Fibroblast of the aortic adventitia (primary cell): ENCODE measurements around the gene RHOJ. TPM values are rescaled to one million over a fixed set of nuclear protein-coding genes. Genes with fewer than 3 reads are reported as not detected.
"Not testable (repeated sequence)": the region's sequence is repeated elsewhere in the genome, so short reads cannot be mapped to it uniquely, and the experiment has no call there.

Source experiments
- DNase-seq: peaks from one replicate; pipeline ENCODE4 v3.0.0-alpha.2; 2010; ENCODE audit warnings: low read depth
- H3K4me3 ChIP-seq: 2 replicates; pipeline ENCODE4 v1.5.1; 2011; ENCODE audit warnings: low read depth, mild to moderate bottlenecking, control low read depth, low read length, moderate library complexity
- CTCF ChIP-seq: IDR thresholded peaks from 2 replicates; pipeline ENCODE4 v1.5.1; 2011; ENCODE audit warnings: mild to moderate bottlenecking, low read length, control low read depth, inconsistent platforms; ENCODE audit not compliant: insufficient read depth
- total RNA-seq: library from RNA; depleted of rRNA; stranded (reverse); fragments of >200 nt; gene quantifications from 2 replicates; pipeline ENCODE4 v1.2.3, GENCODE V29; 2012; ENCODE audit warnings: low replicate concordance

Gene RHOJ
- total RNA-seq: 7.4 and 13.5 TPM in 2 replicates

GRCh38 chr14:63204407-63205043, at the start of gene RHOJ:
RHOJ (plus strand) TSS chr14:63204443; CDS start chr14:63204870, 427 bp downstream.
- H3K4me3 ChIP-seq: peak within 1 kb of the TSS; percentile 76
- no peak for TF ChIP-seq CTCF
- DNase-seq: peak; percentile 45

DNA sequence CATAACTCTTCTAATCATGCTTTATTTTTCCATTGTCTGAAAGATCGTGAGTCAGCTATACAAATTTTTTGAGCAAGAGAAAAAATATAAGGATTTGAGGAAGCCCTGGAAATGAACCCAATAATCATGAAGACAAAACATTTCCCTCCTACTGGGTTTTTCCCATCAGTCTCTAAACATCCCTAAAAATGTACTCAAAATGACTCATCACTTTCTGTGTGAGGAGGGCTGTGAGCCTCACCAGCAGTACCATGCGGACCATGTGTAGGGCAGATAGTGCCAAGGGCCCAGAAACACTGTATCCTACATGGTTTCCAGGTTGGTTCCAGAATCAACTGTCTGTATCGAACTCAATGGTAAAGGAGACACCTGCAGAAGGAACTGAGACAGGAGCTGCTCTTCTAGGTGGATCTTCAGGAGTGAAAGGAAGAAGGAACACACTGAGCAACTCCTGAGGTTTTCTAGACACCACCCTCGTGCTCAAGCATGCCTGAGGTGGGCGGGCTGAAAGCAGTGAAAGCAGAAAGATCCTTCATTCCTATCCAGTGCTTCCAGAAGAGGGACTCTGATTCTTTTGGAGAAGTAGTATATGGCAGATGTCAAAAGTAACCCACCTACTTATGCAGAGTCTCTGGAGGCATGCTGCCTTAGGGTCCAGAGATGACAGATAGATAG, 48.6 kb upstream of the RHOJ start:
- DNase-seq: peak; percentile 80
- H3K4me3 ChIP-seq: no peak overlapping the region
- no peak for TF ChIP-seq CTCF

- no peak for DNase-seq
- no peak for TF ChIP-seq CTCF
- no peak overlapping the region for H3K4me3 ChIP-seq
These were observed 47.0 kb upstream of the RHOJ start for GRCh38 chr14:63157195-63157594.

DNA sequence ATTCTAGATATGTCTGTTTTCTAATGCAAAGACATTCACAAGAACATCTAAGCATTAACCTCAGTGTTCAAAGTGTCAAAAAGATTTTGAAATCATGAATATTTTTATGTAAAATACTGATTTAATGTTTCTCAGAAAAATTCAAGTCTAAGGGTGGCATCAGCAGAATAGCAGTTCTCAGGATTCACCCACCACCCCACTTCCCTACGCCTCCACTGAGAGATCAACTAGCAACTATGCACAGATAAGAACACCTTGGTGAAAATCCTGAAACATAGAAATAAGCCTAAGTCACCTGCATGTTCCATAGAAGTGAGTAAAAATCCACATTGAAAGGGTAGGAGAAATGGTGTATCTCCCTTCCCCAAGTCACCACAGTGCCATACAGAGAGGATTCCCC, 40.9 kb upstream of the RHOJ start:
- TF ChIP-seq CTCF: no peak
- DNase-seq: no peak
- no peak overlapping the region for H3K4me3 ChIP-seq

- TF ChIP-seq CTCF: no peak
- H3K4me3 ChIP-seq: no peak overlapping the region
- DNase-seq: peak; percentile 62
These were observed 40.0 kb upstream of the RHOJ start for GRCh38 chr14:63164108-63164683.

- H3K4me3 ChIP-seq, DNase-seq: not testable (repeated sequence)
These were observed 39.0 kb upstream of the RHOJ start for GRCh38 chr14:63165267-63165666.

DNA sequence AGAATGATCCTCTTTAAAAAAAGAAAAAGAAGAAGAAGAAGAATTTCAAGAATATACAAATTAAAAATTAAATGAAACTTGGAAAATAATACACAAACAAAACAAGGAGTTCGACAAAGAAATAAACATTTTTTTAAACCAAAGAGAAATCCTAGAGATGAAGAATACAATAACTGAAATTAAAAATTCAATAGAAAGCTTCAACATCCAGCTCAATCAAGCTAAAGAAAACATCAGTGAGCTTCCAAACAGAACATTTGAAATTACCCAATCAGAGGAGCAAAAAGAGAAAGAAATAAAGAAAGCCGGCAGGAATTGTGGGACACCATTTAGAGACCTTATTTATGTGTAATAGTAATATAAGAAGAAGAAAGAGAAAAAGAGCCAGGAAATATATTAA, 37.2 kb upstream of the RHOJ start:
- no peak for DNase-seq
- TF ChIP-seq CTCF: no peak
- no peak overlapping the region for H3K4me3 ChIP-seq
